H54 (cell line): Measurements from ENCODE around the gene CCDC50.

Experiments used
- DNase-seq: peaks from one replicate; pipeline ENCODE4 v3.0.0; 2011; ENCODE audit warnings: low spot score, mixed read lengths; ENCODE audit not compliant: insufficient read length
- FAIRE-seq: peaks from 3 replicates; lab custom pipeline; 2011; peaks lifted over from hg19 to GRCh38; lab: Jason Lieb, UNC
- POLR2A ChIP-seq: IDR thresholded peaks from 2 replicates; pipeline ENCODE4 v1.6.1; 2011; ENCODE audit warnings: low read depth, mild to moderate bottlenecking, low read length

Gene CCDC50

DNA sequence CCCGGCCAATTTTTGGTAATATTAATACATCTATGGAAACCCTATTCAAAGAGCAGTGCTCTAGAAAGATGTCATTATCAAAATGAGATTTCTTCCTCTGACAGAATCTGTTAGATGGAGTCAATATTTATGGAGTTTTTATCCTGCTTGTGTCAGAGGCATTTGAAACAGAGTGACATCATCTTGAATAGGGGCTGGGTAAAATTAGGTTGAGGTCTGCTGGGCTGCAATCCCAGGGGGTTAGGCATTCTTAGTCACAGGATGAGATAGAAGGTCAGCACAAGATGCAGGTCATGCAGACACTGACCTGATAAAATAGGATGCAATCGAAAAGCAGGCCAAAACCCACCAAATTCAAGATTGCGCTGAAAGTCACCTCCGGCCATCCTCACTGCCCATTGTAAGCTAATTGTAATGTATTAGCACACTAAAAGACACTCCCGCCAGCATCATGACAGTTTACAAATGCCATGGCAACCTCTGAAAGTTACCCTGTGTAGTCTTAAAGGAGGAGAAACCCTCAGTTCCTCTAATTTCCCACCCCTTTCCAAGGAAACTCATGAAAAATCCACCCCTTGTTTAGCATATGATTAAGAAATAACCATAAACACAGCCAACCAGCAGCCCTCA lies 27.3 kb upstream of the CCDC50 start:
- FAIRE-seq = no peak
- no peak for TF ChIP-seq POLR2A
- DNase-seq = no peak

DNA sequence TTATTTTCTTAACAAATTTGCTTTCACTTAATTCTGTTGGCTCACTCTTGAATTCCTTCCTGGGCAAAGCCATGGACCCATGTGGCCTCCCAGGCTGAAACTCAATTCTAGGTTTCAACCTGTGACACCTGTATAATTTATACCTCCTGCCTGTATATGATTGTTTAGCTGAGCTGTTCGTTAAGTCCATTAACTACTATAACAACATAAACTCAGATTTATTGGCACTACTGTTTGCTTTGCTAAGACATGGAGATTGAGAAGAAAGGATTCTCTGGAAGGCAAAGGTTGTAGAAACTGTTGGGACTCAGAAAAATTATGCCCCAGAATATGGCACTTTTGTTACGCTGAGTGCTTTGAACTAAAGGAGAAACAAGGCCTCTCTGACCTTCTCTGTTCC lies 26.7 kb upstream of the CCDC50 start:
- peak; percentile 64 for FAIRE-seq
- DNase-seq = no peak
- TF ChIP-seq POLR2A = no peak

DNA sequence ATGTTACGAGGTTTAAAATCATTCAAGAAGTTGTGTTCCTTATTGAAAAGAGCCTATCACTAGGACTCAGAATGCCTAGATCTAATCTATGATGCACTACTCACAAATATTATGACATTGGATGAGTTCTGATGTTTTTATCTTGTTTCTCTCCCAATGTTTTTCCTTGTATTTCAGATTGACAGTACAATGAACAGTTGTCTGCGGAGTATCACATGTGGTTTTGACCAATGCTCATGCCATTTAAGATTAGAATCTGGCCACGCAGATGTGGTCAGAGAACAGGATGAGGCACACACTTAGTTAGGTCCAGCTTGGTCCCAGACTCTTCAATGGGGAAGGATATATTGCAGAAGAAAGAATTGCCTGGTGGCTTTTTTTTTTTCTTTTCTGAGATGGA lies 25.6 kb upstream of the CCDC50 start:
- FAIRE-seq (no peak), DNase-seq (no peak)
- TF ChIP-seq POLR2A = no peak

DNA sequence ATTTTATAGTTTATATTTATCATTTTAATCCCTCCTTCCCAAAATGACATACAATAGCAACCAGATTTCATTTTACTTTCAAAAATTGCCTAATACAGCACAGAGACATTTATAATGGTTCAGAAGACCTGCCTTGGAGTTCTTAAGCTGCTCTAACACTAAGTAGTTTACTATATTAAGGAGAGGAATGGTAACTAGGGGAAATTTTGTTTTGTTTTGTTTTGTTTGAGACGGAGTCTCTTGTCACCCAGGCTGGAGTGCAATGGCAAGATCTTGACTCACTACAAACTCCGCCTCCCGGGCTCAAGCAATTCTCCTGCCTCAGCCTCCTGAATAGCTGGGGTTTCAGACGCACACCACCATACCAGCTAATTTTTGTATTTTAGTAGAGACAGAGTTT lies 22.8 kb upstream of the CCDC50 start:
- FAIRE-seq = no peak

DNA sequence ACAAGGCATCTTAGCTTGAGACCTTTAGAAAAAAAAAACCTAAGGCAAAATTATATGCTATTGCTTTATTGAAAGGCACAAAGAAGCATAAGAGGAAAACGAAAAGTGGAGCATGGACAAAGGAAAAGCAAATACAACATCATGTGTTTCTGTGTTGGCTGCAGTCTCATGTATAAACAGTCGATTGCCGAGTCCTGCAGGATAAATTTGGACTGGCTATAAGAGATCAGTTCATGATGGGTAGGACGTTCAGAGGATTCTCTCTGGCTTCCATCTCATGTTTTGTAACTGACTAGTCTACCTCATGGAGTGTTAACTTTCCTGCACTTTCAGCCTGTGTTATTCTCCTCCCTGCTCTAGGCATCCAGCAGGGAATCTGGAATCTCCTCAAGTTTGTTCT lies 21.9 kb upstream of the CCDC50 start:
- TF ChIP-seq POLR2A = no peak
- peak; percentile 41 for FAIRE-seq
- DNase-seq = no peak

More for the DNA sequence above, 22.8 kb upstream of the CCDC50 start:
- no peak for DNase-seq
- TF ChIP-seq POLR2A = no peak

DNA sequence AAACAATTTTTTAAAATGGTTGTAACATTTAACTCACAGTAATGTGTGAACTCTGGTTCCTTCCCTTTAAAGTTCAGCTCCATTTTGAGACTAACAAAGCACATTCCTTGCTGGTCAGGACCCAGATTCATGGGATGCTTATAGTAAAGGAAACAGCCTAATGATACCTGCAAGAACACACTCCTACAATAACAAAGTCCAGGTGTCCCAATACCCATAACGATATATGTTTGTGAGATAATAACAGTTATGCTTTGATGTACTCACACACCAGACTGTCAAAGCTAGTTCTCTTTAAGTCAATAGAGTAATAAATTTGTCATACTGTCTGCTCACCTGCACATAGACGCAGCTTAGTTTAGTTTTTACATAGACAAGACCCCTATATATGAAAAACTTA lies 15.9 kb upstream of the CCDC50 start:
- no peak for TF ChIP-seq POLR2A
- no peak for FAIRE-seq
- no peak for DNase-seq

DNA sequence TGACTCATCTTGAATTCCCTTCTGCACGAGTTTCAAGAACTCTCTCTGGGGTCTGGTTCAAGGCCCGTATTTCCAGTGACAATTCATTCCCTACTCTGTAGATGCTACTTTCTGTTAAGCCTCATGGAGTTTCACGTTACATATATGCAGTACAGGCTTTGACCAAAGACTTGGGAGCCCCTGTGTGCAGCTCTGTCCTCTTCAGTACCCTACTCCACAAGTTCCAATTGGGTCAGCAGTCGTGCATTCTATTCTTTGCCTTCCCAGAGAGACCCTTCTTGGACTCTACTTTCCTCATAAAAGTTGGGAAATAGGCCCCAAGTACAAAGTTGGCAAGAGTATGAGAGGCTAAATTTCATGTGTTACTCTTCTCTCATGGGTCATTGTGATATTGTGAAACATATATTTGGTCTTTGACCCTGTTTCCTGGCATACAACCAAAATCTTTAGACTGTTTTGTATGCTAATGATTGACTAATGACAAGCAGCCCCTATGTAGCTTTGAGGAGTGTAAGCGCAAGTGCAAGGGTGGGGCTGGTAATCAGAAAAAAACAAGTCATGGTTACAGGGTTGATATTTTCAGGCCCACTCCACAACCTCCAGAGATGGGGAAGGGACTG lies 15.0 kb upstream of the CCDC50 start:
- FAIRE-seq = no peak
- no peak for TF ChIP-seq POLR2A
- DNase-seq = no peak

DNA sequence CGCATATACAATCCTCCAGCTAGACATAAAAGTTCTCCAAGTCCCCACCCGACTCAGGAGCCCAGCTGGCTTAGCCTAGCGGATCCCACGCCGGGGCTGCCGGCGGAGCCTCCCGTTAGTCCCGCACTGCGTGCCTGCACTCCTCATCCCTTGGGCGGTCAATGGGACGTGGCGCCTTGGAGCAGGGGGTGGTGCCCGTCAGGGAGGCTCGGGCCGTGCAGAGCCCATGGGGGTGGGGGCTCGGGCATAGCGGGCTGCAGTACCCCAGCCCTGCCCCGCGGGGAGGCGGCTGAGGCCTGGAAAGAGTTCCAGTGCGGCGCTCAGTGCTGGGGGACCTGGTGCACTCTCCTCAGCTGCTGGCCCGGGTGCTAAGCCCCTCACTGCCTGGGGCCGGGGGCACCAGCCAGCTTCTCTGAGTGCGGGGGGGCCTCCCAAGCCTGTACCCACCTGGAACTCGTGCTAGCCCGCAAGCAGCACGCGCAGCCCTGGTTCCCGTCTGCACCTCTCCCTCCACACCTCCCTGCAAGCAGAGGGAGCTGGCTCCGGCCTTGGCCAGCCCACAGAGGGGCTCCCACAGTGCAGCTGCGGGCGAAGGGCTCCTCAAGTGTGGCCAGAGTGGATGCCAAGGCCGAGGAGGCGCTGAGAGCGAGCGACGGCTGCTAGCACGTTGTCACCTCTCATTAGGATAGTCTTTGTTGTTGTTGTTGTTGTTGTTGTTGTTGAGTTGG lies 12.2 kb upstream of the CCDC50 start:
- DNase-seq = no peak
- no peak for TF ChIP-seq POLR2A
- FAIRE-seq = no peak

DNA sequence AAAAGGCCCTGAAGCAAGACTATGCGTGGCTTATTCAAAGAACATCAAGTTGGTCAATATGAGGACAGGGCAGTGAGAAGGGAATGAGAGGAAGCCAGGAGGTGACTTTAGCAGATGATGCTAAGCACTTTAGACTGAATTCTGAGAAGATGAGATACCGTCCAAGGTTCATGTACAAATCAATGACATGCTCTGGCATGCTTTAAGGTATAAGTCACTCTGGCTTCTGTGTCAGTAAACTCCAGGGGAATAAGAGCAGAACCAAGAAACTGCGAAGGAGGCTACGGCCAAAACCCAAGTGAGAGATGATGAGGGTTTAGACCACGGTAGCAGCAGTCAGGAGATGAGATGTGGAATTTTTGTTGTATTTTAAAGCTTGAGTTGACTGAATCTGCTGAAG lies 8.9 kb upstream of the CCDC50 start:
- no peak for TF ChIP-seq POLR2A
- no peak for FAIRE-seq
- no peak for DNase-seq

DNA sequence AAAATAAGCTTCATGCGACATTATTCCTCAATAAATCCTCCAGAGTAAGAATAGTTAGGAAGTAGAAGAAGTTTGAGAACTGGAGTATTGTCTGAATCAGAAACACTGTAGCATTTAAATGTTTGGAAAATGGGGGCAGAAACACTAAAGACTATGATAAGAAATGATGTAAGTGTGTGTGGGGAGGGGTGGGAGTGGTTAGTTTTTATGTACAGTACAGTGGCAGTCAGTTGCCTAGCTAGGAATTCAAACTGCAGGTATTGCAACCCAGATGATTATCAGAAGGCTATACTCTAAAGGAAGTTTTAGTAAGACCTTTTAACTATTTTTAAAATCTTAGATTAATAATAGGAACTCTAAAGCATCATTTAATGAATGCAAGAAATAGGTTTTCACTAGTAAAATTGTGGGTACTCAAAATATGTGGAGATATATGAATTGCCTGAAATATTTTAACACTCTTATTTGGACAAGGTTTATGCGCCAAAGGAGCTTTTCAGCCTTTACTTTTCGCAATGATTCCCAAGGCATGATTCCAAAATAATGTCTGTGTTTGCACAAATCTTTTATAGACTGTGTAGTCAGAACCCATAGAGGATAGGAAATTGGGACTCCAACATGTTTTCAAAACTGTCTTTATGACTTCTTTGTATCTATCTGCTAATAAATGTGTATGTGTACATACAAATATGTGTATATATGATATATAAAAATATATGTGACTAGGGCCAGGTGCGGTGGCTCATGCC lies 8.0 kb upstream of the CCDC50 start:
- FAIRE-seq (no peak), DNase-seq (no peak)
- no peak for TF ChIP-seq POLR2A

DNA sequence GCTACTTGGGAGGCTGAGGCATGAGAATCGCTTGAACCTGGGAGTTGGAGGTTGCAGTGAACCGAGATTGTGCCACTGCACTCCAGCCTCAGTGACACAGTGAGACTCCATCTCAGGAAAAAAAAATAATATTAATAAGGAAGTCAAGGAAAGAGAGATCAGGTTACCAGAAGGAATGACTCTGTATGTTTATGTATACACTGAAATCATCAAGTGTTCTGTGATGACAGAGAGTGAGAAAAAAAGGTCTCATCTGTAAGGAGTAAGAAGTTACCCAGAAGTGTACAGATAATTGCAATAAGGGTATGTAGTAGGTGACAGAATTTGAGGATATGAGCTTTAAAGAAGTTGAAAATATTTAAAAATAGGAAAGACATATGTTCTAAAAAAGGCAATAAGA lies 4.3 kb upstream of the CCDC50 start:
- FAIRE-seq (no peak), DNase-seq (no peak)
- TF ChIP-seq POLR2A = no peak

DNA sequence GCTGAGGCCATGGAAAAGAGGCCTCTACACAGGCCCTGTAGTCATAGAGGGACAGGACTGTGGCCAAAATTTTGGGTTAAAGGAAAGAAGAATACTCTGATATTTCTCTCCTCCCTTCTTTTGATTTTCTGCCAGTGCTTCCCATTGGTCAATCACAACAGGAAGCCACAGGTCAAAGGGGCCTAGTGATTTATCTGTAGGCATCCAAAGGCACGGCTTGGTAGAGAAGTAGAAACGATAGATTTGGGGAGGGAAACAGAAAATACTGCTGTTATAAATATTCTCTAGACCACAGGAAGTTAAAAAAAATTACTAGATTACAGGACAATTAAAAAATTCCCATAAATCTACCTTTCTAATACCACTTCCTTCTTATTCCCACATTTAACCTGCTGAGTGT lies 1.7 kb upstream of the CCDC50 start:
- DNase-seq (no peak), FAIRE-seq (no peak)
- no peak for TF ChIP-seq POLR2A

DNA sequence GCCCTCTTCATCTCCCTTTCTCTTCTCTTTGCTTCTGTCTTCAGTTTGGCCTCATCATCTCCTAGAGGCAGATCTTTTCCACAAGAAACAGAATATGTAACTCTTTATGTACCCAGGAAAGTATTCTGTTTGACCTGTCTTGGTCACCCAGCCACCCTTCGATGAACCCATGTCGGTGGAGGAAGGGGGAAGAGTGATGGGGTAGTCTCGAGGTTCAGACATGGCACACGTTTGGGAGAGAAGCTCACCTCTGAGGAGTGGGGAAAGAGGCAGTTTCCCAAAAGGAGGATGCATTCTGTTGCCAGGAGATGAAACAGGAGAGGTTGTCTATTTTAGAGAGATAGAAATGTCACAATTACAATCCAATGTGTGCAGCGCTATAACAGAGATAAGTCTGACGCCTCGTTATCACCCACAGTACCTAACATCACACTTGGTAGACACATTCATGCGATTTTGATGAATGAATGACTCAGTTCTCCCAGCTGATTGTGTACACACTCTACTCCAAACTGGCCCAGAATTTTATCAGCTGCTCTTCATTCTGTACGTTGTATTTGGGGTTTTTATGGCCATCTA lies 722 bp upstream of the CCDC50 start:
- TF ChIP-seq POLR2A = no peak
- peak; percentile 64 for FAIRE-seq

More for the DNA sequence above, 722 bp upstream of the CCDC50 start:
- no peak for DNase-seq
